IMR-90 (cell line): ENCODE data around the gene HNRNPM. TPM values are rescaled to one million over a fixed set of nuclear protein-coding genes. Genes with fewer than 3 reads are reported as not detected.

Source experiments
- ATAC-seq: fragments of 200-7000 bp; cut with Tn5 transposase; 2 replicates; pipeline ENCODE4 v1.9.1; 2020; ENCODE audit warnings: low read depth, mild to moderate bottlenecking, moderate library complexity
- BruUV-seq: library from RNA; stranded (reverse); fragments of 400-500 nt; replicated peaks from 2 replicates; lab custom pipeline; 2021; lab: Mats Ljungman, UMichigan
- CTCF ChIA-PET: fragments of 300-600 bp; formaldehyde crosslinking; extraction: SDS; loops from one replicate; lab custom pipeline; 2021; ENCODE audit warnings: antibody characterized with exemption; lab: Yijun Ruan, JAX
- POLR2A ChIA-PET: fragments of 300-600 bp; sonication (Branson Sonifier 250); formaldehyde crosslinking; loops from one replicate; lab custom pipeline; 2022; ENCODE audit warnings: antibody characterized with exemption; ENCODE audit not compliant: unreplicated experiment; lab: Charles Lee
- DNase-seq: peaks from one replicate; pipeline ENCODE4 v3.0.0; 2013
- H2AFZ ChIP-seq: replicated peaks from 2 replicates; pipeline ENCODE3; 2013; ENCODE audit warnings: low read length, mild to moderate bottlenecking; ENCODE audit not compliant: poor library complexity
- H2AK5ac ChIP-seq: 2 replicates; pipeline ENCODE4 v1.6.1; 2013; ENCODE audit warnings: low read depth, low read length, inconsistent platforms
- H2AK9ac ChIP-seq: replicated peaks from 2 replicates; pipeline ENCODE3; 2013; ENCODE audit warnings: mild to moderate bottlenecking, low read depth, low read length, moderate library complexity; ENCODE audit not compliant: poor library complexity
- H2BK120ac ChIP-seq: 2 replicates; pipeline ENCODE4 v1.6.1; 2013; ENCODE audit warnings: low read depth, low read length, inconsistent platforms
- H2BK15ac ChIP-seq: 3 replicates; pipeline ENCODE4 v1.6.1; 2013; ENCODE audit warnings: low read depth, low read length, inconsistent platforms
- H2BK20ac ChIP-seq: 2 replicates; pipeline ENCODE4 v1.6.1; 2013; ENCODE audit warnings: low read depth, mild to moderate bottlenecking, inconsistent platforms, low read length, moderate library complexity
- H2BK5ac ChIP-seq: 2 replicates; pipeline ENCODE4 v1.6.1; 2013; ENCODE audit warnings: mild to moderate bottlenecking, low read depth, low read length, inconsistent platforms; ENCODE audit not compliant: poor library complexity, severe bottlenecking
- H3K14ac ChIP-seq: replicated peaks from 2 replicates; pipeline ENCODE4 v1.6.1; 2013; ENCODE audit warnings: low read depth, low read length, inconsistent platforms
- H3K18ac ChIP-seq: 2 replicates; pipeline ENCODE4 v1.6.1; 2013; ENCODE audit warnings: low read depth, low read length, control low read depth
- H3K23ac ChIP-seq: 2 replicates; pipeline ENCODE4 v1.6.1; 2013; ENCODE audit warnings: low read depth, low read length, inconsistent platforms
- H3K27ac ChIP-seq: 2 replicates; pipeline ENCODE4 v1.5.1; 2013; ENCODE audit warnings: mild to moderate bottlenecking, control low read depth, low read length; ENCODE audit not compliant: insufficient read depth
- H3K27me3 ChIP-seq: 2 replicates; pipeline ENCODE4 v1.6.1; 2013; ENCODE audit warnings: low read length; ENCODE audit not compliant: control insufficient read depth, insufficient read depth
- H3K36me3 ChIP-seq: 2 replicates; pipeline ENCODE4 v1.6.1; 2013; ENCODE audit warnings: low read length, mixed read lengths; ENCODE audit not compliant: control insufficient read depth, insufficient read depth
- H3K4ac ChIP-seq: 2 replicates; pipeline ENCODE4 v1.6.1; 2013; ENCODE audit warnings: low read depth, low read length, inconsistent platforms
- H3K4me1 ChIP-seq: 2 replicates; pipeline ENCODE4 v1.6.1; 2013; ENCODE audit warnings: low read length, mixed read lengths; ENCODE audit not compliant: control insufficient read depth, insufficient read depth
- H3K4me2 ChIP-seq: 2 replicates; pipeline ENCODE4 v1.6.1; 2013; ENCODE audit warnings: low read depth, mild to moderate bottlenecking, control low read depth, low read length, moderate library complexity
- H3K4me3 ChIP-seq: 2 replicates; pipeline ENCODE4 v1.5.1; 2013; ENCODE audit warnings: low read depth, mild to moderate bottlenecking, control low read depth, low read length, moderate library complexity; ENCODE audit not compliant: insufficient read depth
- H3K56ac ChIP-seq: 2 replicates; pipeline ENCODE4 v1.6.1; 2013; ENCODE audit warnings: low read length, inconsistent platforms; ENCODE audit not compliant: insufficient read depth; ENCODE audit errors: extremely low read depth
- H3K79me1 ChIP-seq, 2 experiments: 2 replicates each; pipeline ENCODE4 v1.6.1; 2013; ENCODE audit warnings: low read length in 2 of 2, inconsistent platforms in 1 of 2, low read depth in 1 of 2
- H3K9ac ChIP-seq: 2 replicates; pipeline ENCODE4 v1.6.1; 2013; ENCODE audit warnings: low read depth, low read length, control low read depth
- H3K9me1 ChIP-seq: 2 replicates; pipeline ENCODE4 v1.6.1; 2013; ENCODE audit warnings: low read length, inconsistent platforms; ENCODE audit not compliant: insufficient read depth
- H3K9me3 ChIP-seq: 2 replicates; pipeline ENCODE4 v1.6.1; 2013; ENCODE audit warnings: low read length; ENCODE audit not compliant: control insufficient read depth, insufficient read depth
- H4K20me1 ChIP-seq: 2 replicates; pipeline ENCODE4 v1.6.1; 2013; ENCODE audit warnings: low read length, inconsistent platforms; ENCODE audit not compliant: insufficient read depth
- H4K5ac ChIP-seq: 2 replicates; pipeline ENCODE4 v1.6.1; 2013; ENCODE audit warnings: mild to moderate bottlenecking, low read depth, low read length, control low read depth
- H4K8ac ChIP-seq, 2 experiments: 2 replicates each; pipeline ENCODE4 v1.6.1; 2013; ENCODE audit warnings: low read depth in 2 of 2, low read length in 2 of 2, control low read depth in 1 of 2, inconsistent platforms in 1 of 2
- H4K91ac ChIP-seq: 2 replicates; pipeline ENCODE4 v1.6.1; 2013; ENCODE audit warnings: low read depth, low read length, inconsistent platforms; ENCODE audit not compliant: insufficient read depth
- WGBS, 2 experiments: methylation state at CpG; one replicate each; pipeline versions ENCODE4 v1.1.5 to v1.1.7; 2013; ENCODE audit warnings: missing lambda C conversion rate in 2 of 2; ENCODE audit not compliant: insufficient read length in 1 of 2; ENCODE audit errors: extremely low coverage in 2 of 2; 5-methylcytosine and 5-hydroxymethylcytosine counted together
- dilution Hi-C: fragments of 300-500 bp; cut with HindIII; formaldehyde crosslinking; loops from one replicate; pipeline ENCODE4 v1.14.3; 2018; ENCODE audit warnings: low sequenced_read_pairs; ENCODE audit not compliant: unreplicated experiment
- in situ Hi-C: fragments of 300-500 bp; cut with MboI; formaldehyde crosslinking; loops from 3 replicates; pipeline ENCODE4 v1.14.3; 2019; ENCODE audit warnings: low sequenced_read_pairs, inconsistent platforms, mixed read lengths
- intact Hi-C: fragments of 100-400 bp; cut with micrococcal nuclease; formaldehyde crosslinking; loops from 2 replicates; pipeline ENCODE4 v1.10.0; 2022
- polyA plus RNA-seq, 3 experiments: library from polyadenylated mRNA; depleted of rRNA; stranded (reverse); fragments of >200 nt; gene quantifications; 2 replicates each; pipeline ENCODE4 v1.2.3, GENCODE V29; 2012; ENCODE audit warnings: low replicate concordance in 1 of 3
- total RNA-seq: library from RNA; depleted of rRNA; stranded (reverse); fragments of >200 nt; gene quantifications from 2 replicates; pipeline ENCODE4 v1.2.3, GENCODE V29; 2012
- TF ChIP-seq, protein P1 (sequence below): fragments of 150-350 bp; IDR thresholded peaks from 2 replicates; pipeline ENCODE4 v1.6.1; 2016; ENCODE audit warnings: low read depth, mild to moderate bottlenecking, low read length, moderate library complexity, borderline replicate concordance

Gene HNRNPM
- total and polyA plus RNA-seq, 2 of the 4 experiments (the other 2 are of a cell fraction), result 75.6 to 197 TPM

DNA sequence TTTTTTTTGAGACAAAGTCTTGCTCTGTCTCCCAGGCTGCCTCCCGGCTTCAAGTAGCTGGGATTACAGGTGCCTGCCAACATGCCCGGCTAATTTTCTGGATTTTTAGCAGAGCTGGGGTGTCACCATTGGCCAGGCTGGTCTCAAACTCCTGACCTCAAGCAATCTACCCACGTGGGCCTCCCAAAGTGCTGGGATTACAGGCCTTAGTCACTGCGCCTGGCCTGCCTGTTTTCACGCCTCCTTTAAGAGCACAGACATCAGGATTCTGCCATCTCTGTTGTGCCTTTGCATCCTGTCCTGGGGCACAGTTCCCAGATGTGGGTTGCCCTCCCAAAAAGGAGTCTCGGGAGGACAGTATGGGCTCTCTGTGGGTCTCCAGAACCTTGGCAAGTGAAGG lies 60.1 kb downstream of the HNRNPM start:
- no peaks in the 10 kb centered on the region for H3K27me3 ChIP-seq
- no peaks in the 10 kb centered on the region for H3K36me3 ChIP-seq
- intact Hi-C loops, result loop anchor here (5.0 kb wide), 2 partner anchors 48 to 93 kb away; partner anchors contain the start of gene MARCHF2
- CTCF ChIA-PET, result interaction anchor here (0.6 to 1.3 kb wide), 4 partner anchors 9 to 150 kb away, joined by 4 to 5 read pairs (median 4); partner anchors contain the start of gene ZNF414
- no peak overlapping the region for H4K91ac ChIP-seq
- WGBS, 2 experiments, result 100% methylated on average over 3 of the region's 6 CpGs; no CpG with 5 or more reads in 1 of the 2 experiments
- dilution Hi-C loops, result no loop called here
- no peak overlapping the region for H3K56ac ChIP-seq
- POLR2A ChIA-PET, result interaction anchor here (0.6 to 1.2 kb wide), 2 partner anchors 9 to 86 kb away, joined by 4 to 9 read pairs; partner anchors contain the start of gene ZNF414
- H2BK15ac ChIP-seq, result no peak overlapping the region
- peaks cover 3% of the 10 kb centered on the region; the same call in 1 of the 2 replicates for H3K9me1 ChIP-seq
- no peak overlapping the region for H3K4me2 ChIP-seq
- TF ChIP-seq, protein P1, sequence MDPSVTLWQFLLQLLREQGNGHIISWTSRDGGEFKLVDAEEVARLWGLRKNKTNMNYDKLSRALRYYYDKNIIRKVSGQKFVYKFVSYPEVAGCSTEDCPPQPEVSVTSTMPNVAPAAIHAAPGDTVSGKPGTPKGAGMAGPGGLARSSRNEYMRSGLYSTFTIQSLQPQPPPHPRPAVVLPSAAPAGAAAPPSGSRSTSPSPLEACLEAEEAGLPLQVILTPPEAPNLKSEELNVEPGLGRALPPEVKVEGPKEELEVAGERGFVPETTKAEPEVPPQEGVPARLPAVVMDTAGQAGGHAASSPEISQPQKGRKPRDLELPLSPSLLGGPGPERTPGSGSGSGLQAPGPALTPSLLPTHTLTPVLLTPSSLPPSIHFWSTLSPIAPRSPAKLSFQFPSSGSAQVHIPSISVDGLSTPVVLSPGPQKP, result no peak
- DNase-seq (no peak), ATAC-seq (no peak)
- H3K79me1 ChIP-seq, result no peaks in the 10 kb centered on the region; a peak in 1 of 4 replicates
- H3K9me3 ChIP-seq, result no peaks in the 10 kb centered on the region
- H2AFZ ChIP-seq, result no peak overlapping the region
- no peak overlapping the region for H3K9ac ChIP-seq
- H3K27ac ChIP-seq, result no peak overlapping the region
- no peak overlapping the region for H3K18ac ChIP-seq
- in situ Hi-C loops, result loop anchor here (5.0 kb wide), 1 partner anchor 153 kb away; no protein-coding TSS in a partner anchor
- no peak overlapping the region; the same call in 1 of the 2 replicates for H3K23ac ChIP-seq
- no peak overlapping the region for H3K4me3 ChIP-seq
- H2BK120ac ChIP-seq, result no peak overlapping the region
- H4K20me1 ChIP-seq, result no peaks in the 10 kb centered on the region; the same call in 1 of the 2 replicates
- H3K4me1 ChIP-seq, result no peaks in the 10 kb centered on the region; the same call in 1 of the 2 replicates
- no peak overlapping the region for H2BK20ac ChIP-seq
- H2BK5ac ChIP-seq, result no peak overlapping the region
- H4K8ac ChIP-seq, result no peak overlapping the region
- H2AK5ac ChIP-seq, result no peak overlapping the region
- no peak overlapping the region for H4K5ac ChIP-seq
- H3K14ac ChIP-seq, result no peak overlapping the region
- H3K4ac ChIP-seq, result no peak overlapping the region
- no peak overlapping the region for H2AK9ac ChIP-seq
- BruUV-seq, result no TSS peak
